ENCODE measurements around the gene C14orf119. TPM values are rescaled to one million over a fixed set of nuclear protein-coding genes. Genes with fewer than 3 reads are reported as not detected.

C14orf119 gene
- polyA plus RNA-seq, 1 donor: 42.4 TPM

DNA sequence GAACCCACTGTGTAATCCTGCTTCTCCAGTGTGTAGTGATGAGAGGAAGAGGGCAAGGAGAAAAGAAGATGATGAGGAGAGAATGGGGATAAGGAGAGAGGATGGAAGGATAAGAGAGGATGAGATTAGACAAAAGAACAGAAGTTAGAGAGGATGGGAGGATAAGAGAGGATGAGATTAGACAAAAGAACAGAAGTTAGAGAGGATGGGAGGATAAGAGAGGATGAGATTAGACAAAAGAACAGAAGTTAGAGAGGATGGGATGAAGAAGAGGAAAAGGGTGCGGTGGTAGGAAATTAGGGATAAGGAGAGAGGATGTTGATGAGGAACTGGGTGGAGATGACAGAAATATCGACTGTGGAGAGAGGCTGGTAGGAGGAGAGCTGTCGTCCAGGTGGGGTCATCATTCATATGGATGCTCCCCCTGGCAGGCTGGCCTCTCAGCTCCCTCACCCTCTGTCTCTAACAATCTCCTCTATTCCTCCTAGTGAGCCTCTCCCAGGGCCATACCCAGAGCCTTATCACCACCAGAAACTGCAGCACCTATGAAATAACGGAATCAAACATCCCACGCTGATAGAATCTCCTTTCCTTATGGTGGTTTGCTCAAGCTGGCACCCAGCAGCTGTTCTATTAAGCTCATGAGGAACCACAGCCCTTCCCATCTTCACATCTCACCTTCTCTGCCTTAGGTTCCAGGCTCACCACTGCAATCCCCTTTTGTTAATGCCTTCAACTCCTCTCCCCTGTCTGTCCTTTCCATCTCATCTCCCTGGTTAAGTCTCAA lies 15.5 kb downstream of the C14orf119 start:
- DNase-seq: no peak

DNA sequence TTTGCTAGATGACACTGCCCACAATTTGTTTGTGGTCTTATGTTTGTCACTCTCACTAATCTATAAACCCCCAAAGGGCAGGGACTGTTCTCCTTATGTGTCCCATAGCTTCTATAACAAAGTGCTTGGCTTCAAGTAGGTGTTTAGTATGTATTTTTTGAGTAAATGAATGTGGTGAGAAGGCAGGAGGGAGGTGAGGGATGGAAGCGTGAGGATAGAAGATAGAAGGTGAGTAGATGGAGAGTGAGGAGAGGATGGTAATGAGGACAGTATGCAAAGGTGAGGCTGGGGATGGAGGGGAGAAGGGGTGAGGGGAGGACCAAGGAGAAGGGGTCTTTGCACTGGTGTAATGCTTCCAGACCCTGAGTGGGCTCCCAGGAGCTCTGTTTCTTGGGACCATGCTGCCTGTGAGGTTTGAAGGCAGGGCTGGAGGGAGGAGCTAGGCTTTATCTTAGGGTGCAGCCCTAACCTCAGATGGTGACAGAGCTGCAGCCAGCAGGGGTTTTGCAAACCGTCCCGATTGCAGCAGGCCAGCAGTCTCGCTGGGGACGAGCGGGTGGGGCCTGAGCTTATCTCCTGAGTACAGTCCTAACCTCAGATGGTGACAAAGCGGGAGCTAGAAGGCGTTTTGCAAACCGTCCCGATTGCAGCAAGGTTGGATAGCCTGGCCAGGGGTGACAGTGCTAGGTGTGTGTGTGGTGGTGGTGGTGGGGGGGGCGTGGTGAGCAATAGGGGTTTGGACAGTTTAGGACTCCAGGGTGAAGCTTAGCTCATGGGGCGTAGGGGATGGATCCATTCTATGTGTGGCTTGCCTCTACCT lies 17.3 kb downstream of the C14orf119 start:
- no peak for DNase-seq

DNA sequence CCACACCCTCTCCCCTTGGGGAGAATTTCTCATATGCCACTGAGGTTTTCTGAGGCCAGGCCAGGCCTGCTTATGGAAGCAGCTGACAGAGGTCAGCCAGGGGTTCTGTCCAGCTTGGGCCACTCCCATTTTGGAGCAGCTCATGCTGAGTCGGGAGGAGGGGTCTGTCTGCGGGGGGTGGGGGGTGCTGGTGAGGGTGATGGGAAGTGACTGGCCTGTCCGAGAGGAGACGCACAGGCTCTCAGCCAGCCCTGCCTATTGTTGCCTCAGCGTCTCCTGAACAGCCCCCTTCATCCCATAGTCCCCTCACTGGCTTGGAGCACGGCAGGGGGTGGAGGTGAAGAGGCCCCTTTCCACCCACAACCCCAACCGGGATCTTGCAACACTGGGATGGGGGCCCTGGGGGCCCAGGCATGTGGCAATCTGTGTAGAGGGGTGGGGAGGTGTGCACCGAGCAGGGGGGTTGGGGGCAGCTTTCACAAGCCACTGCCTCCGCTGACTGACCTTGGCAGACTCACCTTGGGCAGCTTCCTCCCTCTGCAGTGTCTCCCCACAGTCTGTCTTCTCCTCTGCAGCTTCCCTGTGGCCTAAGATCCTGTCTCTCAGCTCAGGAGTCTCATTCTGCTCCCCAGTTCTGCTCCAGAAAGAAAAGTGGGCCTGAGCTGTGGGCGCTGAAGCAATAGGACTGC lies 18.3 kb downstream of the C14orf119 start:
- DNase-seq: peak; percentile 34

DNA sequence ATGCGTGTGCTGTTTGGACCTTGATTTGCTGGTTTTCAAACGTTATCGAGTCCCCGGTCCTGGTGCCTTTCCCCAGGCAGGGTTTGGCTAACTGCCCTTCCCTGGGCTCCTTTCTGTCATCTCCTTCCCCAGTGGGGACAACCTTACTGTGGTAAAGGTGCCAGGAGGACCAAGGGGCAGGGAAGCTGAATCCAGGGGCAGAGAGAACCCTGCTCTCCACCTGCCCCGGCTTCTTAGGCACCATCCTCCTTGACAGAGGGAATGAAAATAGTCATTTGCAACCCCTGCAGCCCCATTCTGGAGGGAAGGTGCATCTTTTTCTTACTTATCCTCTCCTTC lies 18.8 kb downstream of the C14orf119 start:
- no peak for DNase-seq

DNA sequence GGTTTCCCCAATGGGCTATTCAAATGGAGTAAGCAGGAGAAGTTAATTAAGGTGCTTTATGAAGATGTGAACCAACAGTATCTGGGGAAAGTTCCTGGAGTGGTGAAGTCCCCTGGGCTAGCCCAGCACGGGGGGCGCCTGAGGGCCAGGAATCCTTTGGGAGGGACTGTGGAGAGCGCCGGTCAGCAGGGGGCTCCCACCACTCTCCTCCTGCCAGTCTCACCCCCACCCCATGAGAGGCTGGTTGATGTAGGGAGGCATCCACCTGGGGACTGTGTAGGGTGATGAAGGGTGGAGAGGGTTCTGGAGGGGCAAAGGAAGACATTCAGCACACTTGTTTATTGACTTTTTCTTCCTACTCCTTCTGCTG lies 19.3 kb downstream of the C14orf119 start:
- DNase-seq: no peak

DNA sequence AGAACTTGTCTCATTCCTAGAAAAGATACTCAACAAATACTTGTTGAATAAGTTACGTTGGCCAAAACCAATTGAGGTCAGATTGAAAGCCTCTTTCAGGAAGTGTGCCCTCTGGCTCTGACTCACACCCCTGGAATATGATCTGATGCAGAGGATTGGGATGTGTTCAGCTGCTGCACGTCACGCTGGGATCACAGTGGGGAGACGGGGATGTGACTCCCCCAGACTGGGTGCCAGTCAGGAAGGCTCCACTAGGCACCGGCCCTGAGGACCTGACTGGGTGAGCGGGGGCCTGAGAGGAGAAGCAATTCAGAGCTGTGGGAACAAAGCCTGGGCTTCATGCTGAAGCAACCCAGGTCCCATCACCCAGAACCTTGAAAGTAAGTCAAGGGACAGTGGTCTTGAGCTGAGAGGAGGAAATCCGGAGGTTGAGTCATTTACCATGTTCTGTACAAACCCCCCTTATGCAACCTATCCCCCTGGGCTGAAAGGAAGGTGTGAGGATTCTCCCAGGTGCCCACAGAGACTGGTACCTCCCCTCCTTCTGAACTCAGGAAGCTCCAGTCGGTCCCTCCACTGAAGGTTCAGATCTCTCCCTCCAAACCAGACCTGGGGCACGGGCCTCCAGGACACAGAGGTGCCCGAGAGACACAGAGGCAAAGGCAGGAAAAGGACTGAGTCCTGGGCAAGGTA lies 19.9 kb downstream of the C14orf119 start:
- no peak for DNase-seq

DNA sequence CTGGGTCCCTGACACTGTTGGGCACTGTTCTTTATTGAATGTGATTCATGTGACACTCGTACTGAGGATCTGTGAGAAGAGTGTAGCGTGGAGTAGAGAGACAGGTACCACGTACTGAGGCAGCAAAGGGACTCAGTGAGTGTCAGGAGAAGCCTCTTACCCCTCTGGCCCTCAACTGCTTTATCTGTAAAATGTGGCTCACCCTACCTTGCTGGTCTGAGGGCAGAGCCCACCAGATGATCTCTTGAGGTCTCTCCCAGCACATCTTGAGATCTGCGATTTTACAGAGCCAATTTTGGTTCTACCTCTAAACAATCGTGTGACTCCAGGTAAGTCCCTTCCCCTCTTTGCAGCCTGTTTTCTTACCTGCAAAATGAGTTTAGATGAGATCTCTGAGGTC lies 20.6 kb downstream of the C14orf119 start:
- no peak for DNase-seq

DNA sequence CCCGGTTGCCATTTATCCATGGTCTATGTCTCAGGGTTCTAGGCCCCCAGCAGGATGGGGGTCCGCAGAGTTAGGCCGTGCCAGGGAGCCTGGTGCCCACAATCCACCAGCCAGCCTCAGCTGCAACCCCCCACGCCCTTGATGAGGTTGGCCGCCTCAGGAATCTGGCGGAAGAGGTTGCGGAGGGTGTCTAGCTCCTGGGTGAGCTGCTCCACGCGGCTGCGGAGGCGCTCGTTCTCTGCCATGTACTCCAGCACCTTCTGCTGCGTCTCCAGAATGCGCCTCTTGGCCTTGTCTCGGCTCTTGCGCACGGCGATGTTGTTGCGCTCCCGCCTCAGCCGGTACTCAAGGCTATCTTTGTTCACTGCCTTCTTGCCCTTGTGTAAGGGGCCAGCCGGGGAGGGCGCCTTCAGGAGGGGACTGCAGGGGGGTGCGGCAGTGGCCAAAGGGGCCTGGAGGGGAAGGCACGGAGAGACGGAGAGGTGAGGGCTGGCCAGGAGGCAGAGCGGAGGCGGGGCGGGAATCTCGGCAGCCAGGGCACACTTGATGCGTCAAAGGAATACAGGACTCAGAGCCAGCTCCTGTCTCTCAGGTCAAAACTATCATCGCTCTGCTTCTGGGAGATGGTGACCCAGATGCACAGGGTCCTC lies 22.2 kb downstream of the C14orf119 start:
- no peak for DNase-seq

DNA sequence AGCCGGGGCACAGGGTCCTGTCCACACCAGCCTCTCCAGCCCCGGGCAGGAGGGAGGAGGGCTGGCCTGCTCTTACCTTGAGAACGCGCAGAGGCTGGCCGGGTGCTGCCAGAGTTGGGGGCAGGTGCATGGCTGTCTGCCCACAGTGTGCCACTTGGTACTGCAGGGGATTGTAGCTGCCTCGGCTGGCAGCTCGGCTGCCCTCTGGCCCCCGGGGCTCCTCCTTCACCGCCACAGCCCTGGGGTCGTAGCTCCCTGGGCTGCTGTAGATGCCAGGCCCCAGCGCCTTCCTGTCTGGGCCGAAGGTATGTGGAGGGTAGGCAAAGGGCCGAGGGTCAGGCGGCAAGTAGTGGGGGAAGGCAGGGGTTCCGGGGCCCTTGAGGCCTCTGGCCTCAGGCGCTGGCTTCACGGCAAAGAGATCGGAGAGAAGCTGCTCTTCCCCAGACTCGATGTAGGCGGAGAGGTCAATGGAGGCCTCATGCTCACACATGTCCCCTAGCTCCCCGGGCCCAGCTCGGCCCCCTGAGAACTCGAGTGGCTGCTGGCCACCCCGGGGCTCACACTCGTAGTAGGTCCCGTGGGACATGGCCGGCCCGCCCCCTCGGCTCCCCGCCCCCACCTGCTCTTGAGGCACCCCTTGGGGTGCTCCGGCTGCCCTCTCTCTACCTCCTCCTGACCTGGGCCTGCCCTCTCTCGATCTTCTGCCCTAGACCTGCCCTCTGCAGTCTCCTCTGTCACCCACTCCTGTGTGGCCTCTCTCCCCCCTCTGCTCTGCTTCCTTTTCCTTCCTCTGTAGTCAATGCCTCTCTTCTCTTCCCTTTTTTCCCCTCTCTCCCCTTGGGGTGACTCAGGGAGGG lies 23.4 kb downstream of the C14orf119 start, which contains the start of gene CEBPE:
TSS of gene CEBPE (minus strand) at position 750 of the 857 bp plus-strand sequence. CDS start at position 586, 164 bp downstream.
- DNase-seq: no peak

DNA sequence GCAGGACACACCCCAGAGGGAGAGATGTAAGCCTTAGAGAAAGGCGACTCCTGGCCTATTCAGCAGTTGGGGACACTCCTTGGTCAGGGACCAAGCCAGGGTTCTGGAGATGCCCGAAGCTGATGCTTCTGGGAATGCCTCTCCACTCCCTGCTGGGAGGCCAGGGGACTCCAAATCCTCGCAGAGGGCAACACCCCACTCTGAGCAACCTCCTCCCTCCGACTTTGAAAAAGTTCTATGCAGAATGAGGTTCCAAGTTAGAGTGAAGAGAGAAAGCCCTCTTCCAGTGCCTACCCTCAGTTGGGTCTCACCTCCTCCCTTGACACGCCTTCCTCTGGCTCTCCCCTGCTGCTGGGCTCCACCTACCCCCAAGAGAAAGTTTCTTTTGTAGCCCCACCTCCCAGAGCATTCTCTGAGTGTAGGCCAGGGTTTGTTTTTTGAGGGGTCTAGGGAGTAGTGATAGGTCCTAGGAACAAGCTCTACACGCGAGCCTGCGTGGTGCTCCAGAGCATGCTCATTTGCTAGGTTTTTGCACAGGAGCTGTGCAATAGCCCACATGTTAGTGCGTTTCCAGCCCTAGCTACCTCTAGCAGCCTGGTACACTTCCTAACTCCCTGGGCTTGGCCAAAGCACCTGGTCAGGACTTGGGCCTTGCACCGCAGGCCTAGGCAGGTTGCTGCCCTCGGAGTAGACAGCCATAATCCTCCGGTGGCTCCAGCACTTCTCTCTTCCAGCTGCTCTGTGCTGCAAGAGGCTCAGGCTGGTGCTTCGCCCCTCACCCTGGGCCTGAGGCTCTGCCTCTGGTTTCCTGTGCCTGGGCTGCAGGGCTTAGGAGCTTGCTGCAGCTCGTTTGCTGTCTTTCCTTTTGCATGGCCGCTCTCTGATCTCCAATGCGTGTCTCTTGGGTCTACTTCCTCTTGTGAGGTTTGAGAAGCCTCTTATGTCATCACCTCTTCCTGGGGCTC lies 24.3 kb downstream of the C14orf119 start:
- no peak for DNase-seq

DNA sequence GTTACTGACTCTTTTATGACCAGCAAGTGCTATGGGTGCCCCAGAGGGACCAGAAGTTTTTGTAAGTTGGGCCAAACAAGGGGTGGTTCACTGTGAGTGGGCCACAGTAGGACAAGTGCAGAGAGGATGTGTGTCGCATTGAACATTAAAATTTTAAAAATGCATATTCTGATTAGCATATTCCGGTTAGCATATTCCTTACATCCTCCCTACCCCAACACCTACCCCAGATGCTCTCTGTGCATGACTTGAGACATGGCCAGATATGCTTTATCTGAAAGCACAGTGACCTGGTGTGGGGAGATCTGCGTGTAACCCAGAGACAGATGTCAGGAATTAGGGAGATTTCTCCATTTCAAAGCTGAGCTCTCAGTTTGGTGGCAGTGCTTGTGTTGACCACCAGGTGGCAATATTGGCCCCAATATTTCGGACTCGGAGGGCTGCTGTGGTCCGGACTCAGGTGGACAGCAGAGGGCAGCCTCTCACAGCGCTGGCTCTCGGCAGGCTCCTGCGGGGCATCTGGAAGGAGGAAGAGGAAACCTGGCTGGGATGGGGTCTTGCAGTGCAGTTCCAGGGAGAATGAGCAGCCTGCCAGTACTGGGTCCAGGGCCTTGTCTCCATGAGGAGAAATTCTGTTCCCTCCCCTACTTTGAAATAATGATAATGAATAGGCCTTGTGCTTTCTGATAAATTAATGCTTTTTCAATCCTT lies 25.4 kb downstream of the C14orf119 start:
- peak; percentile 89 for DNase-seq

DNA sequence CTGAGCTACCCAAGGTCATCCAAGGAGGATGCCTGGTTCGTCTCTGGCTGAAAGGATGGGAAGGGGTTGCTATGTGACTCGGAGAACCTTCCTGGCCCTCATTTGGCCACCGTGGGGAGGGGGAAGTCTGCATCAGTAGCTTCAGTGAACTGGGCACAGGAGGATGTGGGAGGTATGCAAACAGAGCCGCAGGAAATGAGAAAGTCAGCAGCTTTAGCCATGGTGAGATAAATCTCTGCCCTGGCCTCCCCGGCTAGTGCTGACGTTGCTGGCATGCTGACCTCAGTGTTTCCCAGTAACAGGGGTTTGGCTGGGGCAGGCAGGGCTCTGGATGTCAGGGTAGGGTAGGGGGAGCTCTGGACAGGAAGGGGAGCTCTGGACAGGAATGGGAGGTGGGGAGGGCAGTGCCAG lies 26.1 kb downstream of the C14orf119 start:
- peak; percentile 26 for DNase-seq

DNA sequence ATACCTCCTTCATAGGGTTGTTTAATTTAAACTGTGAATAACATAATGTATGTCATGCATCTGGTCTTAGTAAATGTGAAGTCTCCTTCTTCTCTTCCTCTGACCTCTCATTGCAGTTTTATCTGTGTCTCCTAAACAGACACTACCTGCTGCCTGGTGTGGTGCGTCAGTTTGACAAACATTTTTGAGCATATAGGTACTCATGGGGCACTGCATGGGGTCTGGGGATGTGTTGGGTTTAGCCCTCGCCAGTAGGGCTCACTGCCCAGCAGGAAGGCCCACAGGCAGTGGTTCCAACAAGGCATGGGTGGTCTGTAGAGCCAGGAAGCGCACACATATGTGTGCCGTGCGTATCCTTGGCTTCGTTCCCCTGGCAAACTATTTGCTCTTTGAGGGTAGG lies 26.8 kb downstream of the C14orf119 start:
- DNase-seq: no peak

DNA sequence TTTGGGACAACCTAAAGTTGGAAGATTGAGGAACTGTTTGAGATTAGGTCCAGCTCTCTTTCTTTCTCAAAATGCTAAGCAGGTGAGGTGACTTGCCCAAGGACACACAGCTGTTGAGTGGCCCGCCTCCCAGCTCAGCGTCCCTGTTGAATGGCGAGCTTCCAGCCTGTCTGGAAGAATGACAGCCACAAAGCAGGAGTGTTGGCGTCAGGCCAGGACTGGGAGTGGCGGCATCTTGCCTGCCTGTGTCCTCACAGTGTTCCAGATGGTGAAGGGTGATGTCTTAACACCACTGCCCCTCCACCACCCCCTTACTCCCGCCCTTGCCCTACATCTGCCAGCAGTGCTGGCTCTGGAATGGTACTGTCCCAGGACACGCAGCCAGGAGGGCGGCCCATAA lies 28.1 kb downstream of the C14orf119 start:
- DNase-seq: no peak

DNA sequence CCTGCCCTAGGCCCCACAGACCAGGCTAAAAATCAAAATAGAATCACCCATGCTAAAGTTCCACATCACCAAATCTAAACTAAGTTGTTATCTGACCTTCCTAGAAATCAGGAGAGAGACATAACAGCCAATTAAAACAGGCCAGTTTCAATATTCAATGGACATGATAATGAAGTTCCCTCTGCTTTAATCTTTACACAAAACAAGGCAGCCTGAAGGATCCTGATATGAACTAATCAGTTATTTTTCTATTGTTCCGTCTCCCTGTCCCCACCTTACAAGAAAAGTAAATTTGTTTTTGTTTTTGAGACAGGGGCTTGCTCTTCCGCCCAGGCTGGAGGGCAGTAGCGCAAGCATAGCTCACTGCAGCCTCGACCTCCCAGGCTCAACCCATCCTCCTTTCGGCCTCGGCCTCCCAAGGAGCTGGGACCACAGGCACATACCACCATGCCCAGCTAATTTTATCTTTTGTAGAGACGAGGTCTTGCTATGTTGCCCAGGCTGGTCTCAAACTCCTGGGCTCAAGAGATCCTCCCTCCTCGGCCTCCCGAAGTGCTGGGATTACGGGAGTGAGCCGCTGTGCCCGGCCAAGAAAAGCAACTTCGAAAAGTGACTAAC lies 29.1 kb downstream of the C14orf119 start:
- DNase-seq: no peak

DNA sequence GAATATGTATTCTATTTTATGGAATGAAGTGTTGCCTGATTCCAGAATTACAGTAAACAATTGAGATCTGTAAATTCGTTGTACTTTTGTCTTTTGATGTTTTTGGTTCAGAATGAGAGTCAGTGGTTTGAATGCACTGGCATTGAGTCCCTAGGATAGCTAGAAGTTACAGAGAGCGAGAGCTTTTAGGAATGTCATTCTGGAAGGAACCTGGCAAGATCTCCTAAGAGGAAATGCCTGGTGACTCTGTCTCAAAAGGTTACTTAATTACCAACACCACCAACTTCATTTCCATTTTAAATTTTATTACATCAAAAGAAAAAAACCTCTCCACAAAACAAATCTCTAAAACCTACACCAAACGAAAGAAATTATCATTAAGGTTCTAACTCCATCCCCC lies 29.7 kb downstream of the C14orf119 start:
- no peak for DNase-seq

DNA sequence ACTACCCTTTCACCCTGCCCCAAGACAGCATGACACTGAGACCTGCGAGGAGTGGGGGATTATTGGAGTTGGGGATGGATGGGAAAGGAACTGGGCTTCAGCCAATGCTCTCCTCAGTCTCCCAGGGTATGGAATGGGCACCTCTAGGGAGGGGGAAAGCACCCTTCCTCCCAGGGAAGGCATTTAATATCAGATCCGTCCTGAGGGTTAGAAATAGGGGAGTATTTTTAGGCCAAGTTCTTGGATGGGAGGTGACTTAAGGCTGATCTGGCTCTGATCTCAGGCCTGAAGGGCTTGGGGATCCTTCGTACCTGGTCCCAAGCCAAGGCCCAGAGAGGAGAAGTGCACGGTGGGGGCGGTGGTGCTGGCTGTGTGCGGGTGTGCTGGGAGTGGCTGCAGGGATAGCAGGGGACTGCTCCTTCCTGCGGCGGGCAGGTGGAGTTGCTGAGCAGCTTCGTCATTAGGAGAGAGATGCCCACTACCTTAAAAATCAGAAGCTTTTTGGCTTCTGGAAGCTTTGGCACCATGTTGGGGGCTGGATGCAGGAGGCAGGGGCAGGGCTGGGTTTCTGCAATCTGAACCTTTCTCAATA lies 30.7 kb downstream of the C14orf119 start:
- DNase-seq: no peak

DNA sequence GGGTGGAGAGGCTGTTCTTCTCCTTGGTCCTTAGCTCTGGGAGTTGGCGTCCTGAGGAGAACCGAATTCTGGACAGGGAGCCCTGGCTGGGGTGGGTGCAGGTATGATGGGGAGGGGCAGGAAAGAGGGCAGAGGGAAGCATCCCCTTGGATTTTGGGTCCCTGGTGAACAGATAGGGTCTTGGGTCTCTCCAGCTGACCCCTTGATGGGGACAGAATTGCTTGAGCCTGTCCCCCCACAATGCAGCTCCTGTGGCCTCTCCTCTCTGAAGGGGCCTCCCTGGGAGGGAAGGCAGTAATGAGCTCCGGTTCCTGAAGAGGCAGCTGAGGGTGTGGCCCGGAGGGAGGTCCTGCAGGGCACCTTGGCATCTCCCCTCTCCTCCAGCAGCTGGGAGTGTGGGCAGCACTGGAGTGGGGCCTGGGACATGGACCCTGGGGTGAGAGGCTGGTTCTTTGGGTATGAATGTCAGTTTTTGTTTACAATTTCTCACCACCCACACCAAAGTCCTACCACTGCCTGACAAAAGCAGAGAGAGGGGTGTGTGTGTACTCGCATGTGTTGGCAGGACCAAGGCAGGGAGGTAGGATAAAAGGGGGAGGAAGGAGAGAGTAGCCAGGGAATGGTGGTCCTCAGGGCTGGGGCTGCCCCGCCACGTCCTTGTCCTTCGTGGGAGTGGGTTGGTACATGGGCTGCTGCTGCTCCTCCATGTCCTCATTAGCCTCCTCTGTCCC lies 31.4 kb downstream of the C14orf119 start:
- no peak for DNase-seq
